Activated CD4-positive, CD25-positive, alpha-beta regulatory T cell treated with anti-CD3 and anti-CD28 coated beads, Interleukin-2, amount 50 U/mL, for 24 hours (primary cell): ENCODE measurements around the gene SELENOO.
"Not testable (repeated sequence)": the region's sequence is repeated elsewhere in the genome, so short reads cannot be mapped to it uniquely, and the experiment has no call there.

Experiments
- ATAC-seq, 2 donors: fragments of 150-1000 bp; cut with Tn5 transposase; one replicate each; pipeline ENCODE4 v1.10.0; 2021; ENCODE audit warnings: mild to moderate bottlenecking in 1 of 2, moderate library complexity in 1 of 2

Gene SELENOO

DNA sequence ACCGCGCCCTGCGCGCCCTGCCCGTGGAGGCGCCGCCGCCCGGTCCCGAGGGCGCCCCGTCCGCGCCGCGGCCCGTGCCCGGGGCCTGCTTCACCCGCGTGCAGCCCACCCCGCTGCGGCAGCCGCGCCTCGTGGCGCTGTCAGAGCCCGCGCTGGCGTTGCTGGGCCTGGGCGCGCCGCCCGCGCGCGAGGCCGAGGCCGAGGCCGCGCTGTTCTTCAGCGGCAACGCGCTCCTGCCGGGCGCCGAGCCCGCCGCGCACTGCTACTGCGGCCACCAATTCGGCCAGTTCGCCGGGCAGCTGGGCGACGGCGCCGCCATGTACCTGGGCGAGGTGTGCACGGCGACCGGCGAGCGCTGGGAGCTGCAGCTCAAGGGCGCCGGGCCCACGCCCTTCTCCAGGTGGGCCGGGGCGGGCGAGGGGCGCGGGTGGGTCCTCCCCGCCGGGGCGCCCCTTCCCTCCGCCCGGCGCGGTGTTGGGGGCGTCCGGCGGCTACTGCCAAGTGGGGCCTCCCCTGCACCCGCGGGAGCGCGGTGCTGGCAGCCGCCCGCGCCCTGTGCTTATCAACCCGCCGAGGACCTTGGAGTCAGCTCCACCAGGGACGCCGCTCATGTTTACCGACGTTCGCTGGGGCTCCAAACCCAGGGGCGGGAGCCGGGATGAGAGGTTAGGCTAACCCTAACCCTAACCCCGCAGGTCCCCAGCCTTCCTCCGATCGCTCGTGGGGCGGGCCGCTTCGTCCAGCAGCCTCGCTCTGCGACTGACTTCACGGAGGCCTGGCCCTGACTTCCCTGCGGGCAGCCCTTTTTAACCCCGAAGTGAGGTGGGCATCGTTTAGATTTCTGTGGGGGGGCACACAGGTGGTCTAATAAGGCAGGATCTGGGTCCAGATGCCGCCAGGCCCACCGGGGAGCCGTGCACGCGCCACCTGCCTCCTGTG lies 649 bp downstream of the SELENOO start:
- ATAC-seq = peak; percentile 25 to 30

DNA sequence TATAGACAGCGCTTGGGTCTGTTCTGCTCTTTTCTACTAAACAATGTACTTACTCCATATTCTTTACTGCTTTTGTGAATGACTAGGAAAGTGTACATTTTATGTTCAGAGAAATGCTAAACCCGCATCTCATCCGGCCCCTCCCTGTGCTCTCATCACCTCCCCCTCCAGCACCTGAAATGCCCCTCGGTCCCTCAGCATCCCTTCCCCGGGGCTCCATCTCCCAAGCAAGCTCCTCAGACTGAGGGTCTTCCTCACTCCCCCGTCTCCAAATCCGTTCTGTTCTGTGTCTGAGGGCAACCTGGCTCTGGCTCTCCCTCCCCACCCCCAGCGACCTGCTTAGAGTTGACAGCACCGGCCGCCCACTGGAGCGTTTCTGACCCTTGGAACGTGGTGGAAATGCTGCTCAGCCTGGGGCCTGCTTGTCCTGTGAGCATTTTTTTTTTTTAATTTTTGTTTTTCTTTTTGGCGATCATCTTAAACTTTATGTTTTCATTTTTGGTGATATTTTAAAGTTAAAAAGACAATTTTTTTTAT lies 1.4 kb downstream of the SELENOO start:
- ATAC-seq = no peak

DNA sequence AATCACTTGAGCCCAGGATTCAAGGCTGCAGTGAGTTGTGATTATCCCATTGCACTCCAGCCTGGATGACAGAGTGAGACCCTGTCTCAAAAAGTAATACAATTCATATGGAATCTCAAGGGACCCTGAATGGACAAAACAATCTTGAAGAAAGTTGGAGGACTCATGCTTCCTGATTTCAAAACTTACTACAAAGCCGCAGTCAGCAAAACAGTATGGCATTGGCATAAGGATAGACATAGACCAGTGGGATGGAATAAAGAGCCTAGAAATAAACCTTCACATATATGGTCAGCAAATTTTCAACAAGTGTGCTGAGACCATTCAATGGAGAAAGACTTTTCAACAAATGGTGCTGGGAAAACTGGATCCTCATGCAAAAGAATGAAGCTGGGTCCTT lies 2.5 kb downstream of the SELENOO start:
- ATAC-seq = no peak

DNA sequence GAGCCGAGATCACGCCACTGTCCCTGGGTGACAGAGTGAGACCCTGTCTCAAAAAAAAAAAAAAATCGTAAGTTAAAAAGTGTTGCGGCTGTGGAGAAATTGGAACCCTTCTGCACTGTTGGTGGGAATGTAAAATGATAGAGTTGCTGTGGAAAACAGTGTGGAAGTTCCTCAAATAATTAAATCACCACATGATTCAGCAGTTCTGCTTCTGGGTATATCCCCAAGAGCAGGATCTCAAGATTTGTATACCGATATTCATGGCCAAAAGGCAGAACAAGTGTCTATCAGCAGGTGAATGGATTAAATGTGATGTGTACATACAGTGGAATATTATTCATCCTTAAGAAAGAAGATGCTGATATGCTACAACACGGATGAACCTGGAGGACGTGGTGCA lies 3.8 kb downstream of the SELENOO start:
- no peak for ATAC-seq

DNA sequence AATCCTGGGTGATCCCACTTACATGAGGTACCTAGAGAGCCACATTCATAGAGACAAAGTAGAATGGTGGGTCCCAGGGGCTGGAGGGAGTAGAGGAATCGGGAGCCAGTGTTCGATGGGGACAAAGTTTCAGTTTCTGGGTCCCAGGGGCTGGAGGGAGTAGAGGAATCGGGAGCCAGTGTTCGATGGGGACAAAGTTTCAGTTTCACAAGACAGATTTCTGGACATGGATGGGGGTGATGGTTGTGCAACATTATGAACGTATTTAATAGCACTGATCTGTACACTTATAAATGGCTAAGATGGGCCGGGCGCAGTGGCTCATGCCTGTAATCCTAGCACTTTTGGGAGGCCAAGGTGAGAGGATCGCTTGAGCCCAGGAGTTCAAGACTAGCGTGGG lies 4.2 kb downstream of the SELENOO start:
- ATAC-seq = not testable (repeated sequence)

DNA sequence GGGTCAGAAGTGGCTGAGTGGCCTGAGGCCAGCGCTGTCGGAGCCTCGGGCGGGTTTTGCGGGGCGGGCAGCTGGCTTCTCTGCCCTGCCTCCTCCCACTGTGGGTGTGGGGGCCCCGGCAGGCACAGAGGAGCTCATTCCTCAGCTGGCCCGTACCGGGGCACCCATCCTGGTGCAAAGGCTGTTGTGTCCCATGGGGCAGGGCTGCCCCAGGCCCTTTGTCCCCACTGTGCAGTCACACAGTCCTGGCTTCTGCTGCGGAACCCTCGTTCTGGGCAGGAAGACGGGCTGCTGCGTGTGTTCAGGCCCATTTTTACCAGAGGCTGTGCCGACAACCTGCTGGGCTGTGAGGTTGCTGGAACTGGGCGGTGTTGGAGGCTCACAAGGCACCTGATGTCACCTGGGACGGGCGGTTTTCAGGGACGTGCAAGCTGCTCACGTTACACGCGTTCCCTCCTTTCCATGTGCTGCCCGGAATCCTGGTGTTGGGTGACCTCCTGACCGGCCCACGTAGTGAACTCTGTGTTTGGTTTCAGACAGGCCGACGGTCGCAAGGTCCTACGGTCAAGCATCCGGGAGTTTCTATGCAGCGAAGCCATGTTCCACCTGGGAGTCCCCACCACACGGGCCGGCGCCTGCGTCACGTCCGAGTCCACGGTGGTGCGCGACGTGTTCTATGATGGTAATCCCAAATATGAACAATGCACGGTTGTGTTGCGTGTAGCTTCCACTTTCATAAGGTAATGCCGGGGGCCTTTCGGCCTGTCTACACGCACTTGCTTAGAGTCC lies 5.2 kb downstream of the SELENOO start:
- no peak for ATAC-seq

DNA sequence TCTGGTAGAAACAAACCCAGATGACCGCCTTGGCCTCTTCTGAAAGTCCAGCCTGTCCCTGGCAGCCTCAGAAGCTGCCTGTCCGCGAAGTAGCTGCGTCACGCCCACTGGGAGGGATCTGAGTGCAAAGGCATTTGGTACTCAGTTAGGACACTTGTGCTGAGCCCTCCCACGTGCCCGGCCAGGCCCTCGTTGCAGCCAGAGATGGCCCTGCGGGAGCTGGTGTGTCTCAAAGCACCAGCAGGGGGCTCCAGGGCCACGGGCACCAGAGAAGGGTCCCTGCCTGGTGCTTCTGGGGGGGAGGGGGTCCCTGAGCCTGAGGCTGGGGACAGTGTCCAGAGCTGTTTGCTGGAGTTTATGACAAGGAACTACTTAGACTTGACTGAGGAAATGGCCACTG lies 5.8 kb downstream of the SELENOO start:
- ATAC-seq = no peak

DNA sequence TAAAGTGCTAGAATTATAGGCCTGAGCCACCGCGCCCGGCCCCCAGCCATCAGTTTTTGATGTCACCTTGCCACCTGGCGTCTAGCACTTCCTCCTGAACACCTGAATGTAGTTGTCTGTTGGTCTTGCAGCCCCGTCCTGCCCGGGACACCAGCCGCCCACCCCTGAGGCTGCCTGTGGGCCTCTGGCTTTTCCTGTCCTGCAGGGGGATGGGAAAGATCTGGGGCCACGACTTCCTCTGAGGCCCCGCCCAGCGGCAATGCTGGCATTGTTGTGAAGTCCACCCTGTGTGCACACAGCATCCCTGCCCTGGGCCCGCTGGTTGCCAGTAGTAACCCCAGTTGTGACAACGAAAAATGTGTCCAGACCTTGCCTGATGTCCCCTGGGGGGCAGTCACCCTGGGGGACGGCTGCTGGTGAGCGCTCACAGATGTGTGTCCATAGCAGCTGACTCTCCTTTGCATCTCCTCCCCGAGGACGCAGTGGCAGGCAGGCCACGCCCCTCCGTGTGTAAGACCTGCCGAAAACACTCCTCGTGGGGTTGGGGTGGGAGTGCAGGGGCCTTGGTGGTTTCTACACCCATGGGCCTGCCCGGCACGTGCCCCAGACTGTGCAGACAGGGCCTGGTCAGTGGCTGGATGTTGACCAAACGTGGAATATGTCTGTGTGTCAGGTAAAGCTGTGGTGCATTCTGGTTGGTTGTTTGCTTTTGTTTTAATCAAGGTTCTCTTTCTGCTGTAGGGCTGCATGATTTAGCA lies 6.8 kb downstream of the SELENOO start:
- ATAC-seq = no peak

DNA sequence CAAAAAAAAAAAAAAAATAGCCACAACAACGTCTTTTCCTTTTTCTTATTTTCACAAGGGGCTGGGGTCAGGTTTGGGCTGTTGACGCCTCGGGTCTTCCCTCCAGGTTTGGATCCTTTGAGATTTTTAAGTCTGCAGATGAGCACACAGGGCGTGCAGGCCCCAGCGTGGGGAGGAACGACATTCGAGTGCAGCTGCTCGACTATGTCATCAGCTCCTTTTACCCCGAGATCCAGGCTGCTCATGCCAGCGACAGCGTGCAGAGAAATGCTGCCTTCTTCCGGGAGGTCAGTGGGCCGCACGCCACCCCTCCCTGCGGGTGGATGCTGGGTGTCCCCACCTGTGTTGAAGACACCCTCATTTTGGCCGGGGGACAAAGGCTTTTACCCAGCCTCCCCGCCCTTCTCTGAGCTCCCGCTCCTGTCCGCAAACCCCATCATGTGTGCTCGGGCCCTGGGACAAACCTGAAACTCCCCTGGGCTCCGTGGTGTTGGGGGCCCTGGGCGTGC lies 7.7 kb downstream of the SELENOO start:
- ATAC-seq = no peak

DNA sequence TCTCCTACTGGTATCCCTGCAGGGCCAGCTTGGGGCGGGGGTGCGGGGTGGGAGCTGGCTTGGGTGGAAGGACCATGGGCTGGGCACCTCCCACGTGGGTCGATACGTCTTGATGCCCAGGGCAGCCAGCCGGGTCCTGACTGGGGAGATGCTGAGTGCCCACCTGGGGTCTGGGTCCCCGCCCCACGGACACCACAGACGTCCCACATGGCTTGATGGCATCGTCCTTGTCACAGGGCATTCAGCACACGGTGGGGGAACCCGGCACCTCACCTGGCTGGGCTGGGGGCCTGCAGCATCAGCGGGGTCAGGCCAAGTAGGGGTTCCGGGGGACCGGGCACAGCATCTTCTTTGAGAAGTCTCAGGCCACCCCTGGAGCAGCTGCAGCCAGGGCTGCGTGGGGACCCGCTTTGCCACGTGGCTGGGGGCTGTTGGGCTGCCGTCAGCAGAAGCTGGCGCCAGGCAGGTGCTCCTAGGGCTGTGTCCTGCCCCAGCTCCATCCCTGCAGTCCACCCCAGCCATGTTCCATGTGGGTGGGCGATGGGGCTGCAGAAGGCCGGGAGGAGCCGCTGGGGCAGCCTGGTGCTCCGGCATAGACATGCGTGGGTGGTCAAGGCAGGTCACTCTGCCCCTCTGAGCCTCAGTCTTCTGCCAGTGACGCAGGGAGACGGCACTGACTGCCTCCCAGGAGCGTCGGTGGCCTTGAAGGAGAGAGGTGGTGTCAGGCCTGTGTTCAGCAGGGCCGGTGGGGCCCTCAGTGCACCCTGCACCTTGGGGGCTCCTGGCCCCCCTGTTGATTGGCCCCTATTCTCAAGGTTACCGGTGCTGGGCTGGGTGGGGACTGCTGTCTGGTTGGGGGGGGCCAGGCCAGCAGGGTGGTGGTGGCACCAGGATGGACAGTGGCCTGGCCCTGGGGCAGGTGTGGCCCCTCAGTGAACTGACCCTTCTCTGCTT lies 8.4 kb downstream of the SELENOO start:
- ATAC-seq = peak in 1 of 2 donors; percentile 34

DNA sequence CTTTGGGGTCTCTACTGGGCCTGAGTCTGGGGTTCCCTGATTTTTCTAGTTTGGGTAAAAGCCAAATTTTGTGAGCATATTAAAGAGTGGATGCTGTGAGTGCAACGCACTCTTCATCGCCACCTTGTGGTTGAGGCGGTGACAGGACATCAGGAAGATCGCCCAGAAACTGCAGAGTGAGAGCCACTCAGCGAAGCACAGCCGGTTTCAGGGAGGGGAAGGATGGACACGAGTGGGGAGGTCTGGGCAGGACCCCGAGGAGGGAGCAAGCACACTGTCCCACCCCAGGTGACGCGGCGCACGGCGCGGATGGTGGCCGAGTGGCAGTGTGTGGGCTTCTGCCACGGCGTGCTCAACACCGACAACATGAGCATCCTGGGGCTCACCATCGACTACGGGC lies 9.1 kb downstream of the SELENOO start:
- peak; percentile 71 to 72 for ATAC-seq

DNA sequence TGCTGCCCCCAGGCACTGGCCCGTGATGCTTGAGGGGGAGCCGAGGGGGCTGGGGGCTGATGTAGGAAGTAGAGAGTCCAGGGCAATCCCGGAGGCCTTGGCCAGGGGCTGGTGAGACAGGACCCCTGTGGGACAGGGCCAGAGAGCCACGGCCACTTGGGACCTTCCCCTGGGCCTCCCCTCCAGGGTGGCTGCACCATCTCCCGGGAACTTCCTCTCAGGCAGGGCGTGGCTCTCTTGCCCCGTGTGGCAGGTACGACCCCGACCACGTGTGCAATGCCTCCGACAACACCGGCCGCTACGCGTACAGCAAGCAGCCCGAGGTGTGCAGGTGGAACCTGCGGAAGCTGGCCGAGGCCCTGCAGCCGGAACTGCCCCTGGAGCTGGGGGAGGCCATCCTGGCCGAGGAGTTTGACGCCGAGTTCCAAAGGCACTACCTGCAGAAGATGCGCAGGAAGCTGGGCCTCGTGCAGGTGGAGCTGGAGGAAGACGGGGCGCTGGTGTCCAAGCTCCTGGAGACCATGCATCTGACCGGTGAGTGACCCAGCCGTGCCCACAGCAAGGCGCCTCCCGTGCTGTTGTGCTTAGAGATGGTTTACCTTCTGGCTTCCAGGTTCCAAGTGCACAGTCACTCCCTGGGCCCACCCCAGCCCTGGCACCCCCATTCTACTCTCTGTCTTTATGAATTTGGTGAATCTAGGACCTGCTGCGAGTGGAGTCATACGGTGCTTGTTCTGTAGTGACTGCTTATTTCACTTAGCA lies 9.7 kb downstream of the SELENOO start:
- ATAC-seq = no peak

DNA sequence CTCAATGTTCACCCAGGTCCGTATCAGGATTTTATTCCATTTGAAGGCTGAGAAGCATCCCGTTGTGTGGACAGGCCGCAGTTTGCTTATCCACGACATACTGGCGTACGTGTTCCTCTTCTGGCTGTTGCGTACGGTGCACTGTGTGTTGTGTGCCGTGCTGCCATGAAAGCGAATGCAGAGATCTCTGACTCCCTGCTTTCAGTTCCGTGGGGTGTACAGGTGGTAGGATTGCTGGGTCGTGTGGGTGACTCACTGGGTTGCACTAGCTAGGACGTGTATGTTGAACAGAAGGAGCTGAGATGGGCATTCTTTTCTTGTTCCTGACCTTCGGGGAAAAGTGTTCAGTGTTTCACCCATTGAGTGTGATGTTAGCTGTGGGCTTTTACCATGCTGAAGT lies 10.3 kb downstream of the SELENOO start:
- no peak for ATAC-seq

DNA sequence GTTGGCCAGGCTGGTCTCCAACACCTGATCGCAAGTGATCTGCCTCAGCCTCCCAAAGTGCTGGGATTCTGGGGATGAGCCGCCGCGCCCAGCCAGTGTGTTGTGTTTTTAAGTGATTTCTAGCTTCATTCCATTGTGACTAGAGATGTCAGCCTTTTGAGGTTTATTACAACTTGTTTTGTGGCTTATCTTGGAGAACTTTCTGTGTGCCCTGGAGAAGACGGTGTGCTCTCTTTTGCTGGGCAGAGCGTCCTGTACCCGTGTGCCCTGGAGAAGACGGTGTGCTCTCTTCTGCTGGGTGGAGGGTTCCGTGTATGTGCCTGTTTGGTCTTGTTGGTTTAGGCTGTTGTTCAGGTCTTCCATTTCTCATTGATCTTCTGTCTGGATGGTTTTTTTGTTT lies 12.5 kb downstream of the SELENOO start:
- no peak for ATAC-seq

DNA sequence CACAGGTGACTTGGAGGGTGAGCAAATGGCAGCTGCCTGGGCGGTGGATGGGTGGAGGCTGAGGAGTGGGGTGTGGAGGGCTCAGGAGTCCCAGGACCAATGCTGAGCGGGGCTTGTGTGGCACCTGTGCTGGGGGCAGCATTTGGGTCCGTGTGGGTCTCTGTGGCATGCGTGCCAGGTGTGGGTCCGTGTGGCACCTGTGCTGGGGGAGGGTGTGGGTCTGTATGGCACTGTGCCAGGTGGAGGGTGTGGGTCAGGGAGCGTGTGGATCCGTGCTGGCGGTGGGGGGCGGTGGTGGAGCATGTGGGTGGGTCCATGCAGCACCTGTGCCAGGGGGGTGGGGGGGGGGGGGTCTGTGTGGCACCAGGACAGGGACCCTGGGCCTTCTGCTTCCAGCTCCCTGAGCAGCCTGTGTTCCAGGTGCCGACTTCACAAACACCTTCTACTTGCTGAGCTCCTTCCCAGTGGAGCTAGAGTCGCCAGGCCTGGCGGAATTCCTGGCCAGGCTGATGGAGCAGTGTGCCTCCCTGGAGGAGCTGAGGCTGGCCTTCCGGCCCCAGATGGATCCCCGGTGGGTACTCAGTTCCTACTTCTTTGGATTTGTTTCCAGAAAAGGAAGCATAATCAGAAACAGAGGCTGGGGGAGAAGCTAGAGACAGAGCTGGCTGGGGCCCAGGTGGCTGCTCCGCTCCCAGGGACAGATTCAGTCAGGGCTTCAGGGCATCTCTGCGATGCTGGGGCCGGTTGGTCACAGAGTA lies 14.7 kb downstream of the SELENOO start:
- ATAC-seq = no peak

DNA sequence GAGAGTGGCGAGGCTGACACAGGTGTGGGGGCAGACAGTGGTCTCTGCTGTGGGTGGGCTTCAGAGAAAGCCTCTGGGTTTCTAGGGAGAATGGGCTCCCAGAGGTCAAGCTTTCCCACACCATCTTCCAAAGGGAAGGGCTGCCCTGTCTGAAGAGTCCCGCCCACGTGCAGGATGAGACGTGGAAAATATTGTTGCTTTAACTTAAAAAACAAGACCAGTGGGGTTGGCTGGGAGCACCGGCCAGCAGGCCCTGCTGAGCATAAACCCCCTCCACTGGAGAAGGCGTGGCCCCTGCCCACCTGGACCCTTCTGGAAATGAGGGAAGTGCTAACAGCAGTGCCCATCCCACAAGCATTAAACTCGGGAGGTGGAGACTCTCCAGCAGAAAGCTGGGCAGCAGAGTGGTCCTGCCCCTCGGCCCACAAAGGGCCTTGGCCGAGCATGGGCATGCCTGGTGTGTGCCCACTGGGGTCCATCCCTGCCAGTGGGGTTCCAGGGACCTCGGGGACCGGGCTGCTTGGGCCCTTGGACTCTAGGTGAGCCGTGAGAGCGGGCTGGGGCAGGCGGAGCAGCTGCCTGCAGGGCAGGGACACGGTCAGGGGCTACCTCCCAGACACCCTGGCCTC lies 15.4 kb downstream of the SELENOO start:
- ATAC-seq = no peak

DNA sequence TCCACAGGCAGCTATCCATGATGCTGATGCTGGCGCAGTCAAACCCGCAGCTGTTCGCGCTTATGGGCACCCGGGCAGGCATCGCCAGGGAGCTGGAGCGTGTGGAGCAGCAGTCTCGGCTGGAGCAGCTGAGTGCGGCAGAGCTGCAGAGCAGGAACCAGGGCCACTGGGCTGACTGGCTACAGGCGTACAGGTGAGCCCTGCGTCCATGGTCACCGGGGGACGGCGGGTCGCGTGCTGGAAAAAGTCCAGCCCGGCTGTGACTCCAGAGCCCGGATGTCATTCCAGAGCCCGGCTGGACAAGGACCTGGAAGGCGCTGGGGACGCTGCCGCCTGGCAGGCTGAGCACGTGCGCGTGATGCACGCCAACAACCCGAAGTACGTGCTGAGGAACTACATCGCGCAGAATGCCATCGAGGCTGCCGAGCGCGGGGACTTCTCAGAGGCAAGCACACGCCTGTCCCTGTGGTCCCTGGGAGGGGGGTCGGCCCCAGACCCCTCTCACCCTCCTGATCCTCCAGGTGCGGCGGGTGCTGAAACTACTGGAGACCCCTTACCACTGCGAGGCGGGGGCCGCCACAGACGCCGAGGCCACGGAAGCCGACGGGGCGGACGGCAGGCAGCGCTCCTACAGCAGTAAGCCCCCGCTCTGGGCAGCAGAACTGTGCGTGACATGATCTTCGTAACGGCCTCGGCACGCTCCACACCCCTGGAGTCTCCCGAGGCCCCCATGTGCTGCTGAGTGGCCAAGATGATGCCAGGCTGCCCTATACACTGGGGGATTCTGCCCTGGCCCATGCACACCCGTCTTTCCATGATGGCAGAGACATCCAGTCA lies 16.1 kb downstream of the SELENOO start:
- no peak for ATAC-seq

DNA sequence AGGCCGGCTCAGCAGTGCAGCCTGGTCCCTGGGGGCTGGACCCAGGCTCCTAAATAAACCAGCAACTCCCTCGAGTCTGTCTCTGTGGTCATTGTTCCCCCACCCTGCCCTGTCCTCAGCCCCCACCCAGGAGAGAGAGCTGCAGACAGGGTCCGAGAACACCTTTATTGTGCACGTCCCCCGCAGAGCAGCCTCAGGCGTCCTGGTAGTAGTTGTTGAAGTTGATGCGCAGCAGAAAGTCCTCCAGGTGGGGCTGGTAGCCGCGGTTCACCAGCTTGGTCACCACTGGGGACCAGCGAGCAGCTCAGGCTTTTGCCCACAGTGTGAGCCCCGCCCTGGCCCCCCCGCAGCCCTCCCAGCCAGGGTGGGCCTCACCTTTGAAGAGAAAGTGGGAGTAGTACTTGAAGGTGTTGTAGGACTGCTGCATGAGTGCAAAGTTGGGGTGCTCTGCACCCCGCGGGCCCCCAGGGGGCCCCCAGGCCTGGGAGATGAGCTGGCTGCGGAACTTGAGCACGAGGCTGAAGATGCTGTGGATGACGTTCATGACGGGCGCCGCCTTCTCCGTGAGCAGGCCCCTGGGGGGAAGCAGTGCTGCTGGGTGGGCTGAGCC lies 16.8 kb downstream of the SELENOO start:
- no peak for ATAC-seq
